Measurements from ENCODE around the gene GNA12. TPM values are rescaled to one million over a fixed set of nuclear protein-coding genes. Genes with fewer than 3 reads are reported as not detected.

Gene GNA12
- total RNA-seq, 1 donor from 2014 or later = 67.2 TPM

- H3K36me3 ChIP-seq (ENCODE audit: insufficient read depth, low read length) = peaks cover 18% of the 10 kb centered on the region
- H3K4me2 ChIP-seq (ENCODE audit: low read length) = no peak overlapping the region
- no peak overlapping the region for H3K4me3 ChIP-seq (ENCODE audit: insufficient read depth, low read depth, low read length)
- FAIRE-seq (no peak), DNase-seq (ENCODE audit: low read depth) (no peak)
- no peaks in the 10 kb centered on the region for H3K27me3 Mint-ChIP-seq (ENCODE audit: low read depth, unreplicated experiment)
- H3K4me1 ChIP-seq (ENCODE audit: insufficient read depth, low read length) = no peaks in the 10 kb centered on the region
- H4K20me1 ChIP-seq (ENCODE audit: insufficient read depth, low read length) = peaks cover 58% of the 10 kb centered on the region
- no peaks in the 10 kb centered on the region for H3K27me3 ChIP-seq (ENCODE audit: insufficient read depth, low read length)
- no peak overlapping the region for H2AFZ ChIP-seq (ENCODE audit: low read depth, low read length)
- no peak overlapping the region for H3K4me3 Mint-ChIP-seq (ENCODE audit: unreplicated experiment)
- H3K79me2 ChIP-seq (ENCODE audit: insufficient read depth, low read length) = peaks cover 57% of the 10 kb centered on the region
- H3K27ac ChIP-seq (ENCODE audit: low read depth, low read length) = no peak overlapping the region
- H3K9me3 ChIP-seq (ENCODE audit: insufficient read depth, low read depth, low read length) = no peaks in the 10 kb centered on the region
- H3K9ac ChIP-seq (ENCODE audit: low read length) = no peak overlapping the region
- peaks cover 34% of the 10 kb centered on the region for H3K36me3 Mint-ChIP-seq (ENCODE audit: low read depth, unreplicated experiment)
- peaks cover 10% of the 10 kb centered on the region for H3K4me1 Mint-ChIP-seq (ENCODE audit: low read depth, unreplicated experiment)
- H3K27ac Mint-ChIP-seq (ENCODE audit: unreplicated experiment) = no peak overlapping the region
- H3K9me3 Mint-ChIP-seq (ENCODE audit: unreplicated experiment) = no peaks in the 10 kb centered on the region
- no peak for TF ChIP-seq EZH2 (IDR thresholded peaks at IDR 0.05; ENCODE audit: insufficient read depth, low read length)
- TF ChIP-seq CTCF (IDR thresholded peaks at IDR 0.05; ENCODE audit: insufficient read depth, low read depth, low read length) = no peak
Measured at GRCh38 chr7:2794836-2795636, 49.1 kb downstream of the GNA12 start.

- Mint-ChIP-seq H3K4me1 (ENCODE audit: low read depth, unreplicated experiment) (peaks cover 12% of the 10 kb centered on the region), H3K4me3 (ENCODE audit: unreplicated experiment) (no peak overlapping the region), H3K27me3 (ENCODE audit: low read depth, unreplicated experiment) (no peaks in the 10 kb centered on the region), H3K27ac (ENCODE audit: unreplicated experiment) (no peak overlapping the region), H3K9me3 (ENCODE audit: unreplicated experiment) (no peaks in the 10 kb centered on the region), H3K36me3 (ENCODE audit: low read depth, unreplicated experiment) (peaks cover 43% of the 10 kb centered on the region)
- TF ChIP-seq EZH2 (IDR thresholded peaks at IDR 0.05; ENCODE audit: insufficient read depth, low read length) (no peak), CTCF (IDR thresholded peaks at IDR 0.05; ENCODE audit: insufficient read depth, low read depth, low read length) (no peak)
- Histone ChIP-seq H3K4me2 (ENCODE audit: low read length) (no peak overlapping the region), H4K20me1 (ENCODE audit: insufficient read depth, low read length) (peaks cover 46% of the 10 kb centered on the region), H3K4me3 (ENCODE audit: insufficient read depth, low read depth, low read length) (no peak overlapping the region), H3K27me3 (ENCODE audit: insufficient read depth, low read length) (no peaks in the 10 kb centered on the region), H3K9ac (ENCODE audit: low read length) (no peak overlapping the region), H3K27ac (ENCODE audit: low read depth, low read length) (no peak overlapping the region), H3K4me1 (ENCODE audit: insufficient read depth, low read length) (no peaks in the 10 kb centered on the region), H3K36me3 (ENCODE audit: insufficient read depth, low read length) (peaks cover 18% of the 10 kb centered on the region), H3K9me3 (ENCODE audit: insufficient read depth, low read depth, low read length) (no peaks in the 10 kb centered on the region), H2AFZ (ENCODE audit: low read depth, low read length) (no peak overlapping the region), H3K79me2 (ENCODE audit: insufficient read depth, low read length) (peaks cover 45% of the 10 kb centered on the region)
- DNase-seq (ENCODE audit: low read depth) = no peak
- FAIRE-seq = no peak
Measured at GRCh38 chr7:2792856-2793487, 51.1 kb downstream of the GNA12 start.

GRCh38 chr7:2792235-2792634, 51.9 kb downstream of the GNA12 start:
- peaks cover 18% of the 10 kb centered on the region for H3K36me3 ChIP-seq (ENCODE audit: insufficient read depth, low read length)
- no peak overlapping the region for H2AFZ ChIP-seq (ENCODE audit: low read depth, low read length)
- H3K4me3 ChIP-seq (ENCODE audit: insufficient read depth, low read depth, low read length) = no peak overlapping the region
- H4K20me1 ChIP-seq (ENCODE audit: insufficient read depth, low read length) = peaks cover 39% of the 10 kb centered on the region
- Mint-ChIP-seq H3K27me3 (ENCODE audit: low read depth, unreplicated experiment) (no peaks in the 10 kb centered on the region), H3K36me3 (ENCODE audit: low read depth, unreplicated experiment) (peaks cover 47% of the 10 kb centered on the region), H3K4me1 (ENCODE audit: low read depth, unreplicated experiment) (peaks cover 10% of the 10 kb centered on the region), H3K9me3 (ENCODE audit: unreplicated experiment) (no peaks in the 10 kb centered on the region), H3K27ac (ENCODE audit: unreplicated experiment) (no peak overlapping the region), H3K4me3 (ENCODE audit: unreplicated experiment) (no peak overlapping the region)
- H3K9ac ChIP-seq (ENCODE audit: low read length) = no peak overlapping the region
- DNase-seq (ENCODE audit: low read depth) = no peak
- no peaks in the 10 kb centered on the region for H3K9me3 ChIP-seq (ENCODE audit: insufficient read depth, low read depth, low read length)
- no peak overlapping the region for H3K4me2 ChIP-seq (ENCODE audit: low read length)
- TF ChIP-seq CTCF (IDR thresholded peaks at IDR 0.05; ENCODE audit: insufficient read depth, low read depth, low read length) (no peak), EZH2 (IDR thresholded peaks at IDR 0.05; ENCODE audit: insufficient read depth, low read length) (no peak)
- H3K79me2 ChIP-seq (ENCODE audit: insufficient read depth, low read length) = peaks cover 44% of the 10 kb centered on the region
- no peak for FAIRE-seq
- no peaks in the 10 kb centered on the region for H3K27me3 ChIP-seq (ENCODE audit: insufficient read depth, low read length)
- no peak overlapping the region for H3K27ac ChIP-seq (ENCODE audit: low read depth, low read length)
- no peaks in the 10 kb centered on the region for H3K4me1 ChIP-seq (ENCODE audit: insufficient read depth, low read length)
